Measurements from ENCODE around the gene RAD21L1.

DNA sequence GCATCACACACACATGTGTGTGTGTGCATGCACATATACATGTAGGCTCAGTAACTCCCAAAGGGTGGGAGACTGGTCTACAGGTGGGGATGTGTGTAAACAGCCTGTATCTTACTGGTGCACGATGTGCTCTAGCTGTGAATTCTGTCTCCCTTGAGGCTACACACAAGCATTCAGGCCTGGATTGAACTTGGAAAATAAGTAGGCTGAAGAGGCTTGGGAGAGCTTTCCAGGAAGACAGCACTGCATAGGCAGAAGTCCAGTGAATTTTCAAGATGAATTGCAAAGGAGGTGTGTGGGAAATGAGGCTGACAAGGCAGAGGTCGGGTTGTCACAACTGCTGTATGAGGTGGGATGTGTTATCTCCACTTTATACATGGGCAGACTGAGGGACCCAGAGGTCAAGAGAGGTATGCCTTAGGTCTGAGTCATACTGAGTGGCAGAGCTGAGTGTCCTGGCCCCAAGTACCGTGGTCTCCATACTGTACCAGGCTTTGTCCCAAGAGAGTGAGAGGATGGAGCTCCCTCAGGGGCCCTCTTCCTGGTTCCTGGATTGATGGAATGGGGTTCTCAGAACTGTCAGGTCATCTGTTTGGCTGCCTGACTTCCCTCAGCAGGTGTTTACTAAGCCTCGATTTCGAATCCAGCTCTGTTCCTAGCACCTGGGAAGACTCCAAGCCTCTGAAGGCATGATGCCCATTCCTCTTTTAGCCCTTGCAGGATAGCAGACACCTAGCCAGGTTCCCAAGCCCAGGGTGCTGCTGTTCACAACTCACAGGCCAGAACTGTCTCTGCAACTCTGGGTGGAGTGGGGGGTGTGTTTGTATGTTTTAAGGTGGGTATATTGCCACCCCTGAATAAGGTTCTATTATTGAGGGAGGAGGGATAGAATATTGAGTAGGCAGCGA is 54.6 kb downstream of the RAD21L1 start:
- TF ChIP-seq MAX (IDR thresholded peaks at IDR 0.05): no peak
- no peak for TF ChIP-seq TAF1 (IDR thresholded peaks at IDR 0.05; ENCODE audit: low read depth)
- no peak for TF ChIP-seq RAD21 (IDR thresholded peaks at IDR 0.05; ENCODE audit: low read depth)
- TF ChIP-seq EGR1 (IDR thresholded peaks at IDR 0.05): no peak
- no peak for TF ChIP-seq TCF12 (IDR thresholded peaks at IDR 0.05; ENCODE audit: low read depth)
- no peak for TF ChIP-seq CEBPB (IDR thresholded peaks at IDR 0.05)

Data from Ishikawa (cell line).